Panc1 (cell line): ENCODE data around the gene B3GAT3. TPM values are rescaled to one million over a fixed set of nuclear protein-coding genes. Genes with fewer than 3 reads are reported as not detected.

Source experiments
- ATAC-seq: fragments of 200-7000 bp; cut with Tn5 transposase; 2 replicates; pipeline ENCODE4 v1.9.1; 2020; ENCODE audit warnings: mild to moderate bottlenecking, moderate library complexity
- BruUV-seq: library from RNA; stranded (reverse); fragments of 400-500 nt; replicated peaks from 2 replicates; lab custom pipeline; 2021; lab: Mats Ljungman, UMichigan
- CTCF ChIA-PET: fragments of 300-600 bp; sonication (Branson Sonifier 250); formaldehyde crosslinking; loops from one replicate; lab custom pipeline; 2022; ENCODE audit warnings: antibody characterized with exemption; lab: Charles Lee
- POLR2A ChIA-PET: fragments of 300-600 bp; sonication (Branson Sonifier 250); formaldehyde crosslinking; loops from one replicate; lab custom pipeline; 2022; ENCODE audit warnings: antibody characterized with exemption; lab: Charles Lee
- DNase-seq: peaks from one replicate; pipeline ENCODE4 v3.0.0-alpha.2; 2010; ENCODE audit warnings: low read depth, low spot score
- H3K27ac ChIP-seq: 2 replicates; pipeline ENCODE4 v1.5.1; 2011; ENCODE audit warnings: mild to moderate bottlenecking, low read length, inconsistent platforms
- H3K27me3 ChIP-seq: fragments of 200-500 bp; sonication (Bioruptor generic); 2 replicates; pipeline ENCODE4 v1.6.0; 2014; ENCODE audit warnings: low read length, inconsistent platforms; ENCODE audit not compliant: control insufficient read depth, insufficient read depth
- H3K36me3 ChIP-seq: fragments of 200-500 bp; sonication (Bioruptor generic); 2 replicates; pipeline ENCODE4 v1.5.1; 2014; ENCODE audit warnings: inconsistent platforms, mild to moderate bottlenecking, low read length, moderate library complexity; ENCODE audit not compliant: control insufficient read depth, insufficient read depth
- H3K4me1 ChIP-seq: 2 replicates; pipeline ENCODE4 v1.5.1; 2011; ENCODE audit warnings: inconsistent platforms, mild to moderate bottlenecking, low read length, moderate library complexity; ENCODE audit not compliant: control insufficient read depth, insufficient read depth
- H3K4me3 ChIP-seq, 2 experiments: 2 replicates each; pipeline ENCODE4 v1.5.1; 2011 to 2012; ENCODE audit warnings: low read depth in 2 of 2, low read length in 2 of 2, mild to moderate bottlenecking in 2 of 2, inconsistent platforms in 1 of 2, moderate library complexity in 1 of 2
- H3K9me3 ChIP-seq: fragments of 200-500 bp; sonication (Bioruptor generic); 2 replicates; pipeline ENCODE4 v1.5.1; 2014; ENCODE audit warnings: low read depth, mild to moderate bottlenecking, inconsistent platforms, low read length, moderate library complexity; ENCODE audit not compliant: control insufficient read depth, insufficient read depth
- CTCF ChIP-seq: fragments of 450-650 bp; IDR thresholded peaks from 2 replicates; pipeline ENCODE4 v1.5.1; 2017; ENCODE audit warnings: mild to moderate bottlenecking
- POLR2AphosphoS5 ChIP-seq: IDR thresholded peaks from 2 replicates; pipeline ENCODE4 v1.6.1; 2012; ENCODE audit warnings: mild to moderate bottlenecking, low read depth, low read length, moderate library complexity
- SIN3A ChIP-seq: IDR thresholded peaks from 2 replicates; pipeline ENCODE4 v1.6.1; 2012; ENCODE audit warnings: low read depth, mild to moderate bottlenecking, low read length, moderate library complexity, borderline replicate concordance; ENCODE audit not compliant: insufficient read depth
- TCF7L2 ChIP-seq: IDR thresholded peaks from 2 replicates; pipeline ENCODE4 v1.6.1; 2011; ENCODE audit warnings: mild to moderate bottlenecking, low read depth, low read length, inconsistent platforms
- in situ Hi-C: cut with HindIII; loops from 2 replicates; pipeline ENCODE4 v1.10.0; 2016; ENCODE audit warnings: low sequenced_read_pairs, low pct_unique_long_range_greater_than_20kb
- intact Hi-C: fragments of 100-400 bp; cut with micrococcal nuclease; formaldehyde crosslinking; loops from one replicate; pipeline ENCODE4 v1.10.0; 2022; ENCODE audit not compliant: unreplicated experiment
- total RNA-seq: library from RNA; stranded (reverse); gene quantifications from one replicate; pipeline ENCODE4 v1.2.1, GENCODE V29; 2021; ENCODE audit not compliant: unreplicated experiment
- TF ChIP-seq, protein P1 (sequence below), 2 experiments: IDR thresholded peaks; 2 replicates each; pipeline ENCODE4 v1.6.1; 2011 to 2012; ENCODE audit warnings: low read depth in 2 of 2, control low read depth in 1 of 2, low read length in 1 of 2, mild to moderate bottlenecking in 1 of 2, moderate library complexity in 1 of 2; ENCODE audit not compliant: insufficient read depth in 1 of 2

The B3GAT3 gene
- total RNA-seq, 1 experiment from 2014 or later: 68.2 TPM

DNA sequence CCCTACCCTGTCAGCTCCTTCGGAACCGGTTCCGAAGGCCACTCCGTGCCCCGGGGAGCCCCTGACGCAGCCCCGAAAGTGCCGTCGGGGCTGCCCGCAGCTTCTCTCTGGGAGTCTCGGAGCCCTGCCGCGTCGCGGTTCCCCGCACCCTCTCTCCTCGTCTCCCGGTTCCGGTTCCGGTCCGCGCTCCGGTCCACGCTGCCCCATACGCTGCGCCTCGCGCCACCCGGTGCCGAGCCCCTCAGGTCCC is 20.7 kb downstream of the B3GAT3 start:
- in situ Hi-C loops: no loop called here
- Histone ChIP-seq H3K4me1 (peaks cover 26% of the 10 kb centered on the region), H3K27ac (peak overlapping the region; percentile 98), H3K36me3 (peaks cover 23% of the 10 kb centered on the region), H3K27me3 (no peaks in the 10 kb centered on the region), H3K9me3 (no peaks in the 10 kb centered on the region), H3K4me3 (peak overlapping the region; percentile 70 to 76)
- ChIA-PET POLR2A (interaction anchor here (0.6 to 1.9 kb wide), 3 partner anchors 9 to 67 kb away, joined by 3 to 8 read pairs (median 7); partner anchors contain the start of gene TUT1), CTCF (interaction anchor here (1.3 kb wide), 1 partner anchor 11 kb away, joined by 5 read pairs; no protein-coding TSS in a partner anchor)
- intact Hi-C loops: no loop called here
- TF ChIP-seq, protein P1, sequence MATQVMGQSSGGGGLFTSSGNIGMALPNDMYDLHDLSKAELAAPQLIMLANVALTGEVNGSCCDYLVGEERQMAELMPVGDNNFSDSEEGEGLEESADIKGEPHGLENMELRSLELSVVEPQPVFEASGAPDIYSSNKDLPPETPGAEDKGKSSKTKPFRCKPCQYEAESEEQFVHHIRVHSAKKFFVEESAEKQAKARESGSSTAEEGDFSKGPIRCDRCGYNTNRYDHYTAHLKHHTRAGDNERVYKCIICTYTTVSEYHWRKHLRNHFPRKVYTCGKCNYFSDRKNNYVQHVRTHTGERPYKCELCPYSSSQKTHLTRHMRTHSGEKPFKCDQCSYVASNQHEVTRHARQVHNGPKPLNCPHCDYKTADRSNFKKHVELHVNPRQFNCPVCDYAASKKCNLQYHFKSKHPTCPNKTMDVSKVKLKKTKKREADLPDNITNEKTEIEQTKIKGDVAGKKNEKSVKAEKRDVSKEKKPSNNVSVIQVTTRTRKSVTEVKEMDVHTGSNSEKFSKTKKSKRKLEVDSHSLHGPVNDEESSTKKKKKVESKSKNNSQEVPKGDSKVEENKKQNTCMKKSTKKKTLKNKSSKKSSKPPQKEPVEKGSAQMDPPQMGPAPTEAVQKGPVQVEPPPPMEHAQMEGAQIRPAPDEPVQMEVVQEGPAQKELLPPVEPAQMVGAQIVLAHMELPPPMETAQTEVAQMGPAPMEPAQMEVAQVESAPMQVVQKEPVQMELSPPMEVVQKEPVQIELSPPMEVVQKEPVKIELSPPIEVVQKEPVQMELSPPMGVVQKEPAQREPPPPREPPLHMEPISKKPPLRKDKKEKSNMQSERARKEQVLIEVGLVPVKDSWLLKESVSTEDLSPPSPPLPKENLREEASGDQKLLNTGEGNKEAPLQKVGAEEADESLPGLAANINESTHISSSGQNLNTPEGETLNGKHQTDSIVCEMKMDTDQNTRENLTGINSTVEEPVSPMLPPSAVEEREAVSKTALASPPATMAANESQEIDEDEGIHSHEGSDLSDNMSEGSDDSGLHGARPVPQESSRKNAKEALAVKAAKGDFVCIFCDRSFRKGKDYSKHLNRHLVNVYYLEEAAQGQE (IDR thresholded peaks at IDR 0.05; ENCODE audit: insufficient read depth in 1 of 2, low read depth in 2 of 2, low read length in 1 of 2): no peak
- TF ChIP-seq TCF7L2: no peak
- TF ChIP-seq POLR2AphosphoS5: no peak
- no peak for TF ChIP-seq CTCF
- no peak for TF ChIP-seq SIN3A
- DNase-seq: no peak
- no TSS peak for BruUV-seq
- ATAC-seq: peak; percentile 31; the same call in 1 of the 2 replicates

DNA sequence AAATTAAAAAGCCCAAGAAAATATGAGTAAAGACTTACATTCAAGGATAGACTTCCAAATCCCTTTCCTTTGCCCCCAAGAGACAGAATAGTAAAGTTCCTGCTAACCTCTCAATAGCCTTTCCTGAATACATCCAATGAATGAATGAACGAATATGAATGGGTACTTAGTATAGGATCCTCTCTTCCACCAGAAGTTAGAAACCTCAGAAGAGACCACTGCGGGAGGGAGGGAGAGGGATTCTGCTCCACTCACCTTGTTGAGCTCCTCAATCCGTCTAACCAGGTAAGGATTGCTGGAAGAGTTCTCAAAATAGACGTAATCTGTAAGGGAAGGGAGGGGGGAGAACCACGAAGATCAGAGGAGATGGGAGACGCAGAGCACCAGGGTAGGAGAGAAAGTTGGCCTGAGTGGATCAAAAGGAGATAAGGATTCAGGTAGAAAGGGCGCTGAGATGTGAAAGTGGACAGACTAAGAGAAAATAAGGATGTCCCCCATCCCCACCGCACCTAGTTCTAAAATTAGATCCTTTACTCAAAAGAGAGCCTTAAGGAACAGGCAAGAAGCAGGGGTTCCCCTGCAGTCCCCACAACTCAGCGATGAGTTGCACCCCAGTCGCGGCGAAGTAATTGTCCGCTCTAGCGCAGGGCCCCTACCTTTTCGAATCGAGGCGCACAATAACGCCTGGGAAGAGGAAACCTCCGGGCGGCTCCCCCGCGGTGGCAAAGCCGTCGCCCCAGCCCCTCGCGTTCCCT is 21.2 kb downstream of the B3GAT3 start:
- CTCF ChIA-PET: no interaction called here
- intact Hi-C loops (no loop called here), in situ Hi-C loops (no loop called here)
- no peak for TF ChIP-seq SIN3A
- TF ChIP-seq, protein P1 (IDR thresholded peaks at IDR 0.05; ENCODE audit: insufficient read depth in 1 of 2, low read depth in 2 of 2, low read length in 1 of 2): no peak
- no peak for TF ChIP-seq TCF7L2
- no peak for TF ChIP-seq POLR2AphosphoS5
- no peak for TF ChIP-seq CTCF
- ATAC-seq (no peak), DNase-seq (no peak)
- H3K9me3 ChIP-seq: no peaks in the 10 kb centered on the region
- peaks cover 26% of the 10 kb centered on the region for H3K4me1 ChIP-seq
- no TSS peak for BruUV-seq
- H3K27me3 ChIP-seq: no peaks in the 10 kb centered on the region
- H3K4me3 ChIP-seq: peak overlapping the region; percentile 70 to 76
- peaks cover 27% of the 10 kb centered on the region for H3K36me3 ChIP-seq
- H3K27ac ChIP-seq: peak overlapping the region; percentile 98
- POLR2A ChIA-PET: interaction anchor here (0.5 to 1.9 kb wide), 6 partner anchors 9 to 188 kb away, joined by 3 to 8 read pairs (median 6); partner anchors contain the start of genes B3GAT3 and TUT1
